Astrocyte of the cerebellum (primary cell): Measurements from ENCODE around the gene UBE2E2.
"Not testable (repeated sequence)": the region's sequence is repeated elsewhere in the genome, so short reads cannot be mapped to it uniquely, and the experiment has no call there.

ENCODE experiments used
- DNase-seq: peaks from one replicate; pipeline ENCODE4 v3.0.0-alpha.2; 2011; ENCODE audit warnings: low read depth
- H3K4me3 ChIP-seq: 2 replicates; pipeline ENCODE4 v1.5.1; 2011; ENCODE audit warnings: mild to moderate bottlenecking, low read depth, low read length, moderate library complexity
- in situ Hi-C: cut with HindIII; loops from 2 replicates; pipeline ENCODE4 v1.10.0; 2017; ENCODE audit warnings: low sequenced_read_pairs
- TF ChIP-seq, protein P1 (sequence below): IDR thresholded peaks from 2 replicates; pipeline ENCODE4 v1.5.1; 2012; ENCODE audit warnings: low read length, low read depth, moderate library complexity, mild to moderate bottlenecking; ENCODE audit errors: missing control alignments

Gene UBE2E2

DNA sequence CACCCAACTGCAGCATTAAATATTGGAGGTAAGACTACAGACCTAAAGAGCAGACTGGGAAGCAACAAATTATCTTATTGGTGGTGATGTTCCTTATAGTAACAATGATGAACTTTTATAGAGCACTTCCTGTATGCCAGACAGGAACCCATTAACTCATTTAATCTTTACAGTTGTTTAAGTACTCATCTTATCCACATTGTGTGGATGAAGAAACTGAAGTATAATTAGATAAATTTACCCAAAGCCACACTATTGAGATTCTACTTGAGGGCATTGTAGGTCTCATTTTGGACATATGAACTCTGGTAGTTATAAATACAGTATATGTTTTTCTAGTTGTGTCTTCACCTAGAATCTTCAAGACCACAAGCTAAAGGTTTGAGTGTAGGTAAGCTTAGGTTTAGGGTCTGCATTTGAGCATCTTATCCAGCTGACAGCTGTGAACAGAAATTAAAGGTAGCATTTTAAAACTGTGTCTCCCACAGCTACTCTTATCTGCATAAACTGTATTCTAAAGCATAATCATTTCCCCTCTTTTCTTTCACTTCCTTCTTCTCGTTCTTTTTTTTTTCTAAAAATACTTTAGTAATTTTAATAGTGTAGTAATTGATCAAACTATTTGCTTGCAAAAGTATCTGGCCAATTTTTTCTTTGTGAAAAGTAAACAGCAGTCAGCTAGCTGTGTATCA is 138.2 kb downstream of the UBE2E2 start:
- no peak overlapping the region for H3K4me3 ChIP-seq
- in situ Hi-C loops = no loop called here
- DNase-seq = no peak
- TF ChIP-seq, protein P1, sequence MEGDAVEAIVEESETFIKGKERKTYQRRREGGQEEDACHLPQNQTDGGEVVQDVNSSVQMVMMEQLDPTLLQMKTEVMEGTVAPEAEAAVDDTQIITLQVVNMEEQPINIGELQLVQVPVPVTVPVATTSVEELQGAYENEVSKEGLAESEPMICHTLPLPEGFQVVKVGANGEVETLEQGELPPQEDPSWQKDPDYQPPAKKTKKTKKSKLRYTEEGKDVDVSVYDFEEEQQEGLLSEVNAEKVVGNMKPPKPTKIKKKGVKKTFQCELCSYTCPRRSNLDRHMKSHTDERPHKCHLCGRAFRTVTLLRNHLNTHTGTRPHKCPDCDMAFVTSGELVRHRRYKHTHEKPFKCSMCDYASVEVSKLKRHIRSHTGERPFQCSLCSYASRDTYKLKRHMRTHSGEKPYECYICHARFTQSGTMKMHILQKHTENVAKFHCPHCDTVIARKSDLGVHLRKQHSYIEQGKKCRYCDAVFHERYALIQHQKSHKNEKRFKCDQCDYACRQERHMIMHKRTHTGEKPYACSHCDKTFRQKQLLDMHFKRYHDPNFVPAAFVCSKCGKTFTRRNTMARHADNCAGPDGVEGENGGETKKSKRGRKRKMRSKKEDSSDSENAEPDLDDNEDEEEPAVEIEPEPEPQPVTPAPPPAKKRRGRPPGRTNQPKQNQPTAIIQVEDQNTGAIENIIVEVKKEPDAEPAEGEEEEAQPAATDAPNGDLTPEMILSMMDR = no peak

DNA sequence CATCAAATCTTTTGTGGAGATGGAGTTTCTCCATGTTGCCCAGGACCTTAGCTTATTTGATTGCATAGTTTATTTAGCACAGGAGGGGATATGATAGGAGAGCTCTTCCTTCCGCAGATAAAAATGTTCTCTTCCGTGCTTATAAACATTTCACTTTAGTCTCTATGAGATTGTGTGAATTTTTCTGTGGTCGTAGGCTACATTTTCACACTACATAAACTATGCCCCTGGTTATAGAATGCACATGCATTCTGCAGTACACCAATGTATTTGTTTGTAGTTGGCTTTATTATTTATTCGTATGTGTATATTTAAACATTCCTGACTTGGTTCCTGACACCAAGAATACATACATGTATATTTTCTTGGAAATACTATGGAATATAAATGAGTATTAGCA is 139.2 kb downstream of the UBE2E2 start:
- H3K4me3 ChIP-seq = no peak overlapping the region
- TF ChIP-seq, protein P1 = no peak
- no peak for DNase-seq
- in situ Hi-C loops = no loop called here

DNA sequence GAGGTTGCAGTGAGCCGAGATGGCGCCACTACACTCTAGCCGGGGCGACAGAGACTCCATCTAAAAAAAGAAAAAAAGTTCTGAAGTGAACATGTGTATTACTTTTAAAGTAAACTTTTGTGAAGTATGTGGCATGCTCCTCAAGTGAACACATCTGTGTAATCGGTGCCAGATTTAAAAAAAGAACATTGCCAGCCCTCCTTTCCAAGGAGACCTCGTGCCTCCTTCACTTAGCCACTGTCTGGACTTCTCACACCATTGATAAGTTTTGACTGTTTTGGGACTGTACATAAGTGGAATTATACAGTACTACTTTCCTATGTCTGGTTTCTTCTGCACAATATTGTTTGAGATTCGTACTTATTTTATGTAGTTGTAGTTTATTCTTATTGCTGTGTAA is 140.4 kb downstream of the UBE2E2 start:
- no peak for DNase-seq
- no peak overlapping the region for H3K4me3 ChIP-seq
- TF ChIP-seq, protein P1 = no peak
- in situ Hi-C loops = no loop called here

DNA sequence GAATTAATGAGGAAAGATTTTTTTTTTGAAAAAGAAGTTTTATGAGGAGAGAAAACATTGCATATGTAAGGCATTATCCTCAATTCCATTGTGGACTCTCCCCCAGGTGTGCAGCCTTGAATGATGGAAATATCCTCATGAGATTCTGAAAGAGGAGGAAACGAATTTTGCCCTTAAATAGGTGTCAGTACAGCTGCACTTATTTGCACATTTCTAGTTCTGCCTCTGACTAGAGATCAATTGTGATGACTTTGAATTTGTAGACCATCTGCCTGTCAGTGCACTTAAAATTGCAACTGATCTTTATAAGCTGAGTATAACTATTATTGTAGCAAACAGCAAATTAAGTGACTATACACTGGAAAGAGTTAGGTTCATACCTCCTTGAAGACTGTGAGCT is 141.8 kb downstream of the UBE2E2 start:
- no peak overlapping the region for H3K4me3 ChIP-seq
- no peak for DNase-seq
- TF ChIP-seq, protein P1 = no peak
- in situ Hi-C loops = no loop called here

DNA sequence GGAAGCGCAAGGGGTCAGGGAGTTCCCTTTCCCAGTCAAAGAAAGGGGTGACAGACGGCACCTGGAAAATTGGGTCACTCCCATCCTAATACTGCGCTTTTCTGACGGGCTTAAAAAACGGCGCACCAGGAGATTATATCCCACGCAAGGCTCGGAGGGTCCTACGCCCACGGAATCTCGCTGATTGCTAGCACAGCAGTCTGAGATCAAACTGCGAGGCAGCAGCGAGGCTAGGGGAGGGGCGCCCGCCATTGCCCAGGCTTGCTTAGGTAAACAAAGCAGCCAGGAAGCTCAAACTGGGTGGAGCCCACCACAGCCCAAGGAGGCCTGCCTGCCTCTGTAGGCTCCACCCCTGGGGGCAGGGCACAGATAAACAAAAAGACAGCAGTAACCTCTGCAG is 146.3 kb downstream of the UBE2E2 start:
- in situ Hi-C loops, H3K4me3 ChIP-seq, DNase-seq: not testable (repeated sequence)

DNA sequence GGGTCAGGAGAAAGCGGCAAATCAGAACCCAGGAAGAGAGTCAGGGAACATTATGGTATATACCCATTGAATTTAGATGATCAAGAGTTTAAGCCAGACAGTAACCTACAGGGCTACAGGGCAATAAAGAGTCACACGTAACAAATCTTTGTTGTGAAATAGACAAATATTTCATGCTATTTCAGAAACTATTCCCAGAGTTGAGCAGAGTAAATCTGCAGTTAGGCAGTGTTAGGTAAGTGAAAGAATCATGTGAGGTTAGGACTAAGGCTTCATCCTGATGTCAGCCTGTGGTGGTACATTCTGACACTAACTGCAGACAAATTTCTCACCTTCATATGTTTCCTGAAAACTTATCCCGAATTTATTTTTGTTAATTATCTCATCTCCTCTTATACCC is 153.0 kb downstream of the UBE2E2 start:
- in situ Hi-C loops = no loop called here
- no peak overlapping the region for H3K4me3 ChIP-seq
- DNase-seq = no peak
- TF ChIP-seq, protein P1 = no peak

DNA sequence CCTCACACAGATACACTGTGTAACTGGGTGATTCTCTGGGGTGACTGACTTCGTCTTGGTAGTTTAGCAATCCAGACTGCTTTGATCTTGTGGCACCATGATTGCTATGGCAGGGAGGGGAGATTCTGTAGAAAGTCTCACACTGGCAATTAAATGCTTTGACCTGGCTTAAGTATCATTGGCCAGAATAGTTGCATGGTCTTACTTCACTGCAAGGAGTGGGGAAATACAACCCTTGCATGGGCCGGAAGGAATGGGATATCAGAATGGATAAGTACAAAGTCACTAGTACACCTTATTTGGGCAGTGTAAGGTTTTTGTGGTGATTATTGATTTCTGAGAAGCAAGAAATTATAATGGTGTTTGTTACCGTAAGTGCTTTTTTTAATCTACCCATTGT is 153.8 kb downstream of the UBE2E2 start:
- in situ Hi-C loops = no loop called here
- H3K4me3 ChIP-seq = no peak overlapping the region
- TF ChIP-seq, protein P1 = no peak
- DNase-seq = no peak
